HepG2 (cell line): ENCODE results near the gene SORL1-AS1.

Experiments
- ATAC-seq: fragments of 200-7000 bp; cut with Tn5 transposase; 3 replicates; pipeline ENCODE4 v1.9.1; 2020; ENCODE audit warnings: mild to moderate bottlenecking, moderate library complexity
- BruUV-seq: library from RNA; stranded (reverse); fragments of 400-500 nt; replicated peaks from 2 replicates; lab custom pipeline; 2021; lab: Mats Ljungman, UMichigan
- CTCF ChIA-PET: fragments of 300-600 bp; formaldehyde crosslinking; extraction: SDS; loops from one replicate; lab custom pipeline; 2021; ENCODE audit warnings: low total read pairs, inconsistent platforms, low intra/inter-chr PET ratio; lab: Yijun Ruan, JAX
- POLR2A ChIA-PET: fragments of 350-600 bp; sonication (Branson Sonifier 250); formaldehyde crosslinking; loops from one replicate; lab custom pipeline; 2020; ENCODE audit warnings: antibody characterized with exemption, inconsistent platforms; lab: Yijun Ruan, JAX
- DNase-seq: peaks from one replicate; pipeline ENCODE4 v3.0.0-alpha.2; 2015; ENCODE audit warnings: low spot score
- FAIRE-seq: peaks from 3 replicates; lab custom pipeline; 2011; peaks lifted over from hg19 to GRCh38; lab: Jason Lieb, UNC
- H2AFZ ChIP-seq: one replicate; pipeline ENCODE4 v1.6.1; 2011; ENCODE audit warnings: low read length, inconsistent platforms
- H3K27ac ChIP-seq: fragments of 300-600 bp; 3 replicates; pipeline ENCODE4 v1.8.0; 2011; ENCODE audit warnings: mixed run types, mild to moderate bottlenecking, mixed read lengths, low read length, inconsistent platforms; ENCODE audit not compliant: insufficient read depth; ENCODE audit errors: extremely low read length
- H3K27me3 ChIP-seq, 2 experiments: fragments of 200-600 bp in 1 of 2; 2 replicates in 1 of 2; 3 replicates in 1 of 2; pipeline versions ENCODE4 v1.6.0 to v1.8.0; 2011; ENCODE audit warnings: low read length in 2 of 2, mild to moderate bottlenecking in 2 of 2, moderate library complexity in 2 of 2, inconsistent platforms in 1 of 2; ENCODE audit not compliant: insufficient read depth in 2 of 2, control insufficient read depth in 1 of 2
- H3K36me3 ChIP-seq, 2 experiments: fragments of 200-600 bp in 1 of 2; replicated peaks in 1 of 2; 2 replicates in 1 of 2; 3 replicates in 1 of 2; pipeline versions ENCODE4 v1.5.1 to v1.8.0; 2011; ENCODE audit warnings: low read length in 2 of 2, inconsistent platforms in 1 of 2; ENCODE audit not compliant: insufficient read depth in 2 of 2, control insufficient read depth in 1 of 2
- H3K4me1 ChIP-seq: 2 replicates; pipeline ENCODE4 v1.5.1; 2012; ENCODE audit warnings: low read length, inconsistent platforms; ENCODE audit not compliant: insufficient read depth
- H3K4me2 ChIP-seq: 2 replicates; pipeline ENCODE4 v1.6.0; 2011; ENCODE audit warnings: low read depth, low read length, inconsistent platforms
- H3K4me3 ChIP-seq, 3 experiments: fragments of 200-600 bp in 1 of 3; sonication (generic), shearing (Covaris generic) in 1 of 3; replicated peaks in 1 of 3; 2 replicates each; pipeline ENCODE4 v1.5.1; 2011 to 2016; ENCODE audit warnings: low read length in 3 of 3, inconsistent platforms in 2 of 3, low read depth in 2 of 3, mild to moderate bottlenecking in 2 of 3, control low read depth in 1 of 3, mixed read lengths in 1 of 3; ENCODE audit not compliant: insufficient read depth in 1 of 3
- H3K79me2 ChIP-seq: one replicate; pipeline ENCODE4 v1.6.1; 2011; ENCODE audit warnings: low read length, inconsistent platforms; ENCODE audit not compliant: insufficient read depth
- H3K9ac ChIP-seq: 2 replicates; pipeline ENCODE4 v1.6.0; 2011; ENCODE audit warnings: mild to moderate bottlenecking, low read depth, low read length, inconsistent platforms; ENCODE audit not compliant: insufficient read depth
- H3K9me3 ChIP-seq: 2 replicates; pipeline ENCODE4 v1.5.1; 2012; ENCODE audit warnings: mild to moderate bottlenecking, low read length
- H4K20me1 ChIP-seq: 2 replicates; pipeline ENCODE4 v1.6.0; 2011; ENCODE audit warnings: inconsistent platforms, mild to moderate bottlenecking, low read length, moderate library complexity; ENCODE audit not compliant: insufficient read depth
- CC2D1A ChIP-seq: sonication (generic); formaldehyde crosslinking; IDR thresholded peaks from 2 replicates; pipeline ENCODE4 v1.8.1; 2023; ENCODE audit warnings: mild to moderate bottlenecking, missing genetic modification reagents
- HNRNPUL1 ChIP-seq: fragments of 200-400 bp; formaldehyde crosslinking; IDR thresholded peaks from 2 replicates; pipeline ENCODE4 v1.6.1; 2017; ENCODE audit warnings: low read depth, mild to moderate bottlenecking, low read length, moderate library complexity
- MYC ChIP-seq: sonication (generic); formaldehyde crosslinking; IDR thresholded peaks from 2 replicates; pipeline ENCODE4 v1.9.0; 2021; ENCODE audit warnings: missing genetic modification reagents, borderline replicate concordance
- PAF1 ChIP-seq: IDR thresholded peaks from 2 replicates; pipeline ENCODE4 v1.6.1; 2016; ENCODE audit warnings: missing genetic modification reagents, missing compliant biosample characterization
- PHF20 ChIP-seq: sonication (generic); formaldehyde crosslinking; IDR thresholded peaks from 2 replicates; pipeline ENCODE4 v1.5.0; 2020; ENCODE audit warnings: mild to moderate bottlenecking, missing genetic modification reagents
- PPARG ChIP-seq: conservative IDR thresholded peaks from 2 replicates; pipeline ENCODE4 v1.6.1; 2016; ENCODE audit warnings: missing biosample characterization, missing genetic modification reagents
- SRF ChIP-seq: IDR thresholded peaks from 2 replicates; pipeline ENCODE4 v1.6.1; 2011; ENCODE audit warnings: mild to moderate bottlenecking, low read depth, low read length, moderate library complexity
- SRSF4 ChIP-seq: fragments of 200-400 bp; formaldehyde crosslinking; IDR thresholded peaks from one replicate; pipeline ENCODE4 v1.6.1; 2018; ENCODE audit warnings: mild to moderate bottlenecking, low read depth, low read length, moderate library complexity; ENCODE audit not compliant: poor library complexity, severe bottlenecking
- ZFP36 ChIP-seq: fragments of 150-350 bp; IDR thresholded peaks from 2 replicates; pipeline ENCODE4 v1.6.1; 2018; ENCODE audit warnings: borderline replicate concordance, low read length, low read depth; ENCODE audit not compliant: partially characterized antibody
- WGBS: methylation state at CpG from one replicate; pipeline ENCODE4 v1.1.6; 2017; ENCODE audit warnings: low lambda C conversion rate; 5-methylcytosine and 5-hydroxymethylcytosine counted together
- in situ Hi-C: cut with HindIII; loops from 2 replicates; pipeline ENCODE4 v1.10.0; 2017; ENCODE audit warnings: low pct_unique_long_range_greater_than_20kb; ENCODE audit not compliant: extremely low pct_ligation_motif_present
- intact Hi-C: fragments of 100-400 bp; cut with micrococcal nuclease; formaldehyde crosslinking; loops from one replicate; pipeline ENCODE4 v1.10.0; 2022; ENCODE audit not compliant: unreplicated experiment
- TF ChIP-seq, protein P1 (sequence below): sonication (generic); formaldehyde crosslinking; IDR thresholded peaks from 2 replicates; pipeline ENCODE4 v1.4.0; 2020; ENCODE audit warnings: missing genetic modification reagents
- TF ChIP-seq, protein P2 (sequence below): IDR thresholded peaks from 2 replicates; pipeline ENCODE4 v1.6.1; 2016; ENCODE audit warnings: low read depth, missing genetic modification reagents, missing compliant biosample characterization
- TF ChIP-seq, protein P3 (sequence below): fragments of 450-650 bp; IDR thresholded peaks from 2 replicates; pipeline ENCODE4 v1.6.1; 2017
- TF ChIP-seq, protein P4 (sequence below), 2 experiments: sonication (generic) in 1 of 2; formaldehyde crosslinking in 1 of 2; IDR thresholded peaks; 2 replicates each; pipeline versions ENCODE4 v1.5.1 to v1.6.1; 2011 to 2020; ENCODE audit warnings: borderline replicate concordance in 1 of 2, low read depth in 1 of 2, low read length in 1 of 2, mild to moderate bottlenecking in 1 of 2, missing genetic modification reagents in 1 of 2, moderate library complexity in 1 of 2

The SORL1-AS1 gene

DNA sequence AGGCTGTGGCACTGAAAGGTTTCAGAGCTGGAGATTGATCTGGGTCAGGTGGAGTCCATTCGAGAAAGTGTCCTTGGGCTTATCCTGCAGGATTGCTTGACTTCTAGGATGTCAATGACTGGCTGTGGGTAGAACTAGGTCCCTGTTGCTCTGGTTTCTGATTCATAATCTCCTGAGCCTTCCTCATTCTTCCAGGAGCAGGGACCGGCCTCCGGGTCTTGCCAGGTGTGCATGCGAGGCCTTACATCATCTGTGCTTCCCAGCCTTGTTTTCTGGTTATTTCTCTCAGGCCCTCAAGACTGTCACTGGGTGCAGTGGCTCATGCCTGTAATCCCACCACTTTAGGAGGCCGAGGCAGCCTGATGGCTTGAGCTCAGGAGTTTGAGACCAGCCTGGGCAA is 33.3 kb upstream of the SORL1-AS1 start:
- Histone ChIP-seq H4K20me1 (0 out of 2 replicates have a peak, but pooled peaks cover 6% of the 10 kb centered on the region), H3K9me3 (no peaks in the 10 kb centered on the region), H3K36me3 (peaks cover 43 to 73% of the 10 kb centered on the region in 2 experiments), H3K4me2 (no peak overlapping the region), H2AFZ (no peak overlapping the region), H3K27ac (no peak overlapping the region), H3K27me3 (no peaks in the 10 kb centered on the region), H3K4me1 (no peaks in the 10 kb centered on the region), H3K4me3 (no peak overlapping the region), H3K79me2 (no peaks in the 10 kb centered on the region), H3K9ac (no peak overlapping the region)
- intact Hi-C loops, result no loop called here
- in situ Hi-C loops, result no loop called here
- WGBS, result 100% methylated on average over 3 of the region's 5 CpGs
- no peak for DNase-seq
- no peak for FAIRE-seq
- no TSS peak for BruUV-seq
- ATAC-seq, result no peak
- POLR2A ChIA-PET, result no interaction called here
- TF ChIP-seq, protein P1, sequence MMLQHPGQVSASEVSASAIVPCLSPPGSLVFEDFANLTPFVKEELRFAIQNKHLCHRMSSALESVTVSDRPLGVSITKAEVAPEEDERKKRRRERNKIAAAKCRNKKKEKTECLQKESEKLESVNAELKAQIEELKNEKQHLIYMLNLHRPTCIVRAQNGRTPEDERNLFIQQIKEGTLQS, result no peak
- TF ChIP-seq CC2D1A (CRISPR knock-in tag) (no peak), PAF1 (CRISPR knock-in tag) (no peak), ZFP36 (no peak), SRSF4 (no peak), PPARG (no peak), PHF20 (CRISPR knock-in tag) (no peak), MYC (CRISPR knock-in tag) (no peak), SRF (no peak), HNRNPUL1 (no peak)
- TF ChIP-seq, protein P2, sequence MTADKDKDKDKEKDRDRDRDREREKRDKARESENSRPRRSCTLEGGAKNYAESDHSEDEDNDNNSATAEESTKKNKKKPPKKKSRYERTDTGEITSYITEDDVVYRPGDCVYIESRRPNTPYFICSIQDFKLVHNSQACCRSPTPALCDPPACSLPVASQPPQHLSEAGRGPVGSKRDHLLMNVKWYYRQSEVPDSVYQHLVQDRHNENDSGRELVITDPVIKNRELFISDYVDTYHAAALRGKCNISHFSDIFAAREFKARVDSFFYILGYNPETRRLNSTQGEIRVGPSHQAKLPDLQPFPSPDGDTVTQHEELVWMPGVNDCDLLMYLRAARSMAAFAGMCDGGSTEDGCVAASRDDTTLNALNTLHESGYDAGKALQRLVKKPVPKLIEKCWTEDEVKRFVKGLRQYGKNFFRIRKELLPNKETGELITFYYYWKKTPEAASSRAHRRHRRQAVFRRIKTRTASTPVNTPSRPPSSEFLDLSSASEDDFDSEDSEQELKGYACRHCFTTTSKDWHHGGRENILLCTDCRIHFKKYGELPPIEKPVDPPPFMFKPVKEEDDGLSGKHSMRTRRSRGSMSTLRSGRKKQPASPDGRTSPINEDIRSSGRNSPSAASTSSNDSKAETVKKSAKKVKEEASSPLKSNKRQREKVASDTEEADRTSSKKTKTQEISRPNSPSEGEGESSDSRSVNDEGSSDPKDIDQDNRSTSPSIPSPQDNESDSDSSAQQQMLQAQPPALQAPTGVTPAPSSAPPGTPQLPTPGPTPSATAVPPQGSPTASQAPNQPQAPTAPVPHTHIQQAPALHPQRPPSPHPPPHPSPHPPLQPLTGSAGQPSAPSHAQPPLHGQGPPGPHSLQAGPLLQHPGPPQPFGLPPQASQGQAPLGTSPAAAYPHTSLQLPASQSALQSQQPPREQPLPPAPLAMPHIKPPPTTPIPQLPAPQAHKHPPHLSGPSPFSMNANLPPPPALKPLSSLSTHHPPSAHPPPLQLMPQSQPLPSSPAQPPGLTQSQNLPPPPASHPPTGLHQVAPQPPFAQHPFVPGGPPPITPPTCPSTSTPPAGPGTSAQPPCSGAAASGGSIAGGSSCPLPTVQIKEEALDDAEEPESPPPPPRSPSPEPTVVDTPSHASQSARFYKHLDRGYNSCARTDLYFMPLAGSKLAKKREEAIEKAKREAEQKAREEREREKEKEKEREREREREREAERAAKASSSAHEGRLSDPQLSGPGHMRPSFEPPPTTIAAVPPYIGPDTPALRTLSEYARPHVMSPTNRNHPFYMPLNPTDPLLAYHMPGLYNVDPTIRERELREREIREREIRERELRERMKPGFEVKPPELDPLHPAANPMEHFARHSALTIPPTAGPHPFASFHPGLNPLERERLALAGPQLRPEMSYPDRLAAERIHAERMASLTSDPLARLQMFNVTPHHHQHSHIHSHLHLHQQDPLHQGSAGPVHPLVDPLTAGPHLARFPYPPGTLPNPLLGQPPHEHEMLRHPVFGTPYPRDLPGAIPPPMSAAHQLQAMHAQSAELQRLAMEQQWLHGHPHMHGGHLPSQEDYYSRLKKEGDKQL, result no peak
- TF ChIP-seq, protein P3, sequence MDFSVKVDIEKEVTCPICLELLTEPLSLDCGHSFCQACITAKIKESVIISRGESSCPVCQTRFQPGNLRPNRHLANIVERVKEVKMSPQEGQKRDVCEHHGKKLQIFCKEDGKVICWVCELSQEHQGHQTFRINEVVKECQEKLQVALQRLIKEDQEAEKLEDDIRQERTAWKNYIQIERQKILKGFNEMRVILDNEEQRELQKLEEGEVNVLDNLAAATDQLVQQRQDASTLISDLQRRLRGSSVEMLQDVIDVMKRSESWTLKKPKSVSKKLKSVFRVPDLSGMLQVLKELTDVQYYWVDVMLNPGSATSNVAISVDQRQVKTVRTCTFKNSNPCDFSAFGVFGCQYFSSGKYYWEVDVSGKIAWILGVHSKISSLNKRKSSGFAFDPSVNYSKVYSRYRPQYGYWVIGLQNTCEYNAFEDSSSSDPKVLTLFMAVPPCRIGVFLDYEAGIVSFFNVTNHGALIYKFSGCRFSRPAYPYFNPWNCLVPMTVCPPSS, result no peak
- TF ChIP-seq, protein P4, sequence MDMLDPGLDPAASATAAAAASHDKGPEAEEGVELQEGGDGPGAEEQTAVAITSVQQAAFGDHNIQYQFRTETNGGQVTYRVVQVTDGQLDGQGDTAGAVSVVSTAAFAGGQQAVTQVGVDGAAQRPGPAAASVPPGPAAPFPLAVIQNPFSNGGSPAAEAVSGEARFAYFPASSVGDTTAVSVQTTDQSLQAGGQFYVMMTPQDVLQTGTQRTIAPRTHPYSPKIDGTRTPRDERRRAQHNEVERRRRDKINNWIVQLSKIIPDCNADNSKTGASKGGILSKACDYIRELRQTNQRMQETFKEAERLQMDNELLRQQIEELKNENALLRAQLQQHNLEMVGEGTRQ (IDR thresholded peaks at IDR 0.05; ENCODE audit: low read depth, low read length), result no peak
- TF ChIP-seq, protein P4 (CRISPR knock-in tag; IDR thresholded peaks at IDR 0.05; ENCODE audit: borderline replicate concordance), result no peak
- CTCF ChIA-PET, result no interaction called here
